ENCODE measurements around the gene TAOK2.

DNA sequence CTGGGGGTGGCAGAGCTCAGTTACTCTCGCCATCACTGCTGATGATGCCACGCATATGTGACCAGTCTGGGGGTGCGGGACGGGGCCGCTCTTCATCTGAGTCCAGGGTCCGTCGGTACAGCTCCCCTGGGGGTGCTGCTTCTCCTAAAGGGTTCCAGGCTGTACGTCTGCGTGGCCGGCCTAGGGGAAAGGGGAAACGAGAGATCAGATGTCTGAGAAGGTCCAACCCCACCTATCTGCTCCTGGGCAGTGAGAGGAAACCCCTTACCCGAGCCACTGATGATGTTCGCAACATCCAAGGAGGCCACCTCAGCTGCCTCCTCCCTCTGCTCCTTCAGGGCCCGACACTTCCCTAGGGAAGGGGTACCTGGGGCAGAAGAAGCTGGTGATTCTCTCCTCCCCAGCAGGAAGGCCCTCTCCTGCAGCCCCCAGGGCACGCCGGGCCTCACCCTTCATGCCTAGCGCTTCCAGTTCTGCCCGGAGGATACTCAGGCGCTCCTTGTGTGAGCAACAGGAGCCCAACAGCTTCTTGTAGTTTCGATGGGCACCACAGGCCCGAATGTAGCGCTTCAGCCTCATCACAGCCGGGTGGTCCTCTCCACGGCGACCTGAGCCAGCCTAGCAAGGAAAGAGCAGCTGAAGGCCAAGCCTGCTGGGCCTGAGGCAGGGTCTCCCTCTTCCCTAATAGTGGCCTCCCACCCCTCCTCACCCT lies 19.7 kb downstream of the TAOK2 start:
- TF ChIP-seq POLR2A (IDR thresholded peaks at IDR 0.05): no peak
- TF ChIP-seq, protein P1, sequence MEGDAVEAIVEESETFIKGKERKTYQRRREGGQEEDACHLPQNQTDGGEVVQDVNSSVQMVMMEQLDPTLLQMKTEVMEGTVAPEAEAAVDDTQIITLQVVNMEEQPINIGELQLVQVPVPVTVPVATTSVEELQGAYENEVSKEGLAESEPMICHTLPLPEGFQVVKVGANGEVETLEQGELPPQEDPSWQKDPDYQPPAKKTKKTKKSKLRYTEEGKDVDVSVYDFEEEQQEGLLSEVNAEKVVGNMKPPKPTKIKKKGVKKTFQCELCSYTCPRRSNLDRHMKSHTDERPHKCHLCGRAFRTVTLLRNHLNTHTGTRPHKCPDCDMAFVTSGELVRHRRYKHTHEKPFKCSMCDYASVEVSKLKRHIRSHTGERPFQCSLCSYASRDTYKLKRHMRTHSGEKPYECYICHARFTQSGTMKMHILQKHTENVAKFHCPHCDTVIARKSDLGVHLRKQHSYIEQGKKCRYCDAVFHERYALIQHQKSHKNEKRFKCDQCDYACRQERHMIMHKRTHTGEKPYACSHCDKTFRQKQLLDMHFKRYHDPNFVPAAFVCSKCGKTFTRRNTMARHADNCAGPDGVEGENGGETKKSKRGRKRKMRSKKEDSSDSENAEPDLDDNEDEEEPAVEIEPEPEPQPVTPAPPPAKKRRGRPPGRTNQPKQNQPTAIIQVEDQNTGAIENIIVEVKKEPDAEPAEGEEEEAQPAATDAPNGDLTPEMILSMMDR (IDR thresholded peaks at IDR 0.05): no peak
